NCI-H748 treated with DMSO at 0.1 percent for 48 hours (cell line): ENCODE results near the gene MTR.

ENCODE experiments used
- DNase-seq: peaks from one replicate; lab custom pipeline; 2025; lab: John Stamatoyannopoulos, UW

Gene MTR

DNA sequence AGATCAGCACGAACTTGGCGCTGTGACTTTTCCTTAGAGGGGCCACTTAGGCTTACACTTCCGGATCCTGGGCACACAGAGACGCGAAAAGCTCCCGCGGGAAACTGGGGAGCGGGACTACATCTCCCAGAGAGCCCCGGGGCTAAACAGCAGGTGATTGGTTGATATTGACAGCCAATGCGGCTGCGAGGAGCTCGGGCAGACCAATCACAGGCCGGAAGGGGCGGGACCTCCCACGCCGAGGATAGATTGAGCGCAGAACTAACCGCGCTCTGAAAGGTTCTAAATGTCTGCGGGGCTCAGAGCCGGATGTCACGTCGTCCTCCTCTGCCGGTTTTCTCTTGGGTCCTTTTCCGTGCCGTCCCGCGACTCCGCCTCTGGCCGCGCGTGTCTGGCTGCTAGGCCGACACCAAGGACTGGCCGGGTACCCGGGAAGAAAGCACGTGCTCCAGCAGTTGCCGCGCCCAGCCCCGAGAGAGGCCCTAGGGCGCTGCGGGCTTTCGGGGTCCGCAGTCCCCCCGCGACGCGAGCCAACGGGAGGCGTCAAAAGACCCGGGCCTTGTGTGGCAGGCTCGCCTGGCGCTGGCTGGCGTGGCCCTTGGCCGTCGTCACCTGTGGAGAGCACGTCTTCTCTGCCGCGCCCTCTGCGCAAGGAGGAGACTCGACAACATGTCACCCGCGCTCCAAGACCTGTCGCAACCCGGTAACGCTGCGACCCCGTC is at the start of gene MTR:
TSS of gene MTR (plus strand) at position 258 of the 722 bp plus-strand sequence. CDS start at position 670, 412 bp downstream.
- peak; percentile 92 for DNase-seq

DNA sequence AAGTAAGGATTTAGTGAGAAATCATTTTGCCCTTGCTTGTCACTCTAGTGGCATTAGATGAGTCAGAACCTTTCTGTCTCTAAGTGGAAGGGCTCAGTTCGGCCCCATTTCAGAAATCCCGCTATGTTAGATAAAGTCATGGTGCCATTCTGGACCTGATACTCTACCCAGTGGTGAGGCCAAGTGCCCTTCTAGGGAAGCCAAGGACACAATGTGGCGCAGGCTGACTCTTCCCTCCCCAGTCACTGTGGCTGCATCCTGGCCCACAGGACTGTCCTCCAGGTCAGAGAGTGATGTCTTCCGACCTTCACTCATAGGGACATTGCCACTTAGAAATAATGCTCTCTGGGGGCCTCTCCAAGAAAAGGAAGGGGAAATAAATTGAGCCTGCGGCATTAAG is 48.3 kb upstream of the MTR start:
- no peak for DNase-seq

DNA sequence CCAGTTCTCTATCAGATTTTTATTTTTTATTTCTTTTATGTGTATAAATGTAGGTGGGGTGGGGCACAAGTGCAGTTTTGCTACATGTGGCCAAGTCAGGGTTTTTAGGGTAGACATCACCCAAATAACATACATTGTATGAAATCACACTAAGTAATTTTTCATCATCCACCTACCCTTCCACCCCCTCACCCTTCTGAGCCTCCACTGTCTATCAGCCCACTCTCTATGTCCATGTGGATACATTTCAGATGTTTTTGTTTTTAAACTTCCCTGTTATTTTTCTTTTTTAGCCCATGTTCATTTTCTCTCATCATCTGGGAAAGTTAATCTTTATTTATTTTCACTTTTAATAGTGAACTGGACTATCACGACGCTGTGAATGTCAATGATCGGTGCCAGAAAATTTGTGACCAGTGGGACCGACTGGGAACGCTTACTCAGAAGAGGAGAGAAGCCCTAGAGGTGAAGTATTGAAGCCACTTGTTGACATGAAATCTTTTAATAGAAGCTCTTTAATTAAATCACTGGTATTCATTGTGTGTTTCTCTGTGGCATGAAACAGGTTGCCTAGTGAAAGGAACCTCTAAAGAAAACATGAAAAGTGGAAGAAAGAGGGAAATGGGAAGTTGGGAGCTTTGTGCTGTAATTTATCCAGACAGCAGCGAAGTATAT is 47.6 kb upstream of the MTR start:
- DNase-seq: no peak

DNA sequence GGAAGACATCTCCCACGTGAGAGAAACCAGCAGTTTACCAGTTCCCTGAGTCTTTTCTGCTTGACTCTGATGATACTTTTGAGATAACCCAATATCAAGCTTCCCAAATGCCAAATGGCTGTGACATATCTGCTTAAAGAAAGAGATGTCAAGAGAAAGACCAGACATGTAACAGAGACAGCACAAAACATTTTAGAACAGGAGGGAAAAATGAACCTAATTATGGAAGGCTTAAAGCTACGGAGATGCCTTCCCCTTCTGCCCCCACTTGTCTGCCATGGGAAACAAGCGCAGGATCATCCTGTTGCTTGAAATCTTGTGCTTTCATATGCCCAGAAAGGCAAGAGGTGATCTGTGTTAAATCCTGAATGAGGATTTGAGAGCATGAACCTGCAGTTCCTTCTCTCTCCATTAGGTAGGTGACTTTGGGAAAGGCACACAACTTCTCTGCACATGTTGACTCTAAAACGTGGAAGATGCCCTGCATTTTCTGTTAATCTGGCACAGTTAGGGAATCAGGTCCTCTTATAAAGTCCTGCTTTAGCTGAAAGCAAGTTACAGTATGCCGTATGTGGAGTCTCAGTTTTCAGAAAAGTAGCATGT is 46.7 kb upstream of the MTR start:
- DNase-seq: no peak

DNA sequence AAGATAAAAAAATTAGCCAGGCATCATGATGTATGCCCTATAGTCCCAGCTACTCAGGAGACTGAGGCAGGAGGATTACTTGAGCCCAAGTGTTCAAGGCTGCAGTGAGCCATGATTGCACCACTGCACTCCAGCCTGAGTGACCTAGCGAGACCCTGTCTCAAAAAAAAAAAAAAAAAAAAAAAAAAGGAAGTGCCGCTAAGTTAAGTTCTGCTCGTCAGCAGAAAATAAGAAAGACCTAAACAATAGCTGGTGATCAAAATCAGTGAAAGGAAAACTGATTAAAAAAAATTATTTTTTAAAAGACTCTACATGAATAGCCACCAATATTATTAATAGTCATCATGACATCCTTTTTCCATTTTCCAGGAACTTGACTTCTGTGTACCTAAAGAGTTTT is 44.2 kb upstream of the MTR start:
- no peak for DNase-seq

DNA sequence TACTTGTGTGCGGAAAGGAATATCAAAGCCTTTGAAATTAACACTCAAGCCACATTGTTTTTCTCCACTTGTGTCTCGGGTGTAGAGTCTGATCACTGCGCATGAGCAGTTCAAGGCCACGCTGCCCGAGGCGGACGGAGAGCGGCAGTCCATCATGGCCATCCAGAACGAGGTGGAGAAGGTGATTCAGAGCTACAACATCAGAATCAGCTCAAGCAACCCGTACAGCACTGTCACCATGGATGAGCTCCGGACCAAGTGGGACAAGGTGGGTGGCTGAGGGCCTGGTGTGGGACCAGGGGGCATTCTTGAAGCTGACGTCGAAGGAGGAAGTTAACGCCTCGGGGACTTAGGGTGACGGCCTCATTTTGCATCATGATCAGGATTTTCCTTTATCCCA is 43.7 kb upstream of the MTR start:
- DNase-seq: no peak

DNA sequence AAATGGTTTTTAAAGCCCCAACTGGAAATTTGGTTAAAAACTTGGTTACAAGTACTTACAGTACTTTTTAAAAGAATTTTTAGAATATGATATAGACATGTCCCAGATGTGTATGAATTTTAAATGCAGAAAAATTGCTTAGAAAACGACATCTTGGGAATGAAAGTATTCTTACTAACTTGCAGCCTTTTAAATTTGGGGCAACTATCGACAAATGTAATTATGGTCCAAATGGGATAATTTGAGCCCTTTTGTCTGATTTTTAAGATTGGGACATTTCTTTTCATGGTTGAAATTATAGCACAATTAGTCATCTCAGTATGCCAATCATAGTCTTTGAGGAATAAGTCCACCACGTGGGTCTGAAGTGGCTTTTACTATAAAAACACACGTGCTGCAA is 43.2 kb upstream of the MTR start:
- DNase-seq: no peak

DNA sequence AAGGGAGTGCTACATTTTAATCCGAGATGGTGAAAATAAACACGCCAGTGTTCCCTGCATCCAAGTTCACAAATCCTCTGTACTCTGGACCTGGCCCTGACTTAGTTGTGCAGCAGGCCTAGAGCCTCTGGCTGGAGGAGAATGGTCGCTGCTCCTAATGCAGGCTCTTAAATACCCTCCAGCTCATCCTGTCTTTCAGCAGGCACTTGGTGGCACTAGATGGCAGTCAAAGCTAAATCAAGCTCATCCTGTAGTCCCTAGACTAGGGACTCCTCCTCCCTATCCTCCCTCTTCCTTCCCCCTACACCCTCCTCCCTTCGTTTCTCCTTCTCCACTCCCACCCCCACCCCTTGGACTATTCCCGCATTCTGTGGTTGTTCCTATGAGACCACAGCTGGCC is 41.6 kb upstream of the MTR start:
- DNase-seq: no peak

DNA sequence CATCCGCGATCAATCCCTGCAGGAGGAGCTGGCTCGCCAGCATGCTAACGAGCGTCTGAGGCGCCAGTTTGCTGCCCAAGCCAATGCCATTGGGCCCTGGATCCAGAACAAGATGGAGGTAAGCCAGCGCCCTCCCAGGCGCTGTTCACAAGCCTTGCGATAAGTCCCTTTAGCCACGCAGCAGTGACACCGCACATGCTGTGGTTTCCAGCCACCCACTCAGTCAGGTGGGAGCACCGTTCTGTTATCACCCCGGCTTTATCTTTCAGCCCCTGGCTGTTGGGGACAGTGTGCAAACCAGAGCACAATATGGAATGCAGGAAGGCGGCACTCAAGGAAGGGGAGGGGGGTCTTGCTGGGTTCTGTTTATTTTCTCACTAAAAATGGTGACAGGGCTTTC is 41.1 kb upstream of the MTR start:
- DNase-seq: no peak

DNA sequence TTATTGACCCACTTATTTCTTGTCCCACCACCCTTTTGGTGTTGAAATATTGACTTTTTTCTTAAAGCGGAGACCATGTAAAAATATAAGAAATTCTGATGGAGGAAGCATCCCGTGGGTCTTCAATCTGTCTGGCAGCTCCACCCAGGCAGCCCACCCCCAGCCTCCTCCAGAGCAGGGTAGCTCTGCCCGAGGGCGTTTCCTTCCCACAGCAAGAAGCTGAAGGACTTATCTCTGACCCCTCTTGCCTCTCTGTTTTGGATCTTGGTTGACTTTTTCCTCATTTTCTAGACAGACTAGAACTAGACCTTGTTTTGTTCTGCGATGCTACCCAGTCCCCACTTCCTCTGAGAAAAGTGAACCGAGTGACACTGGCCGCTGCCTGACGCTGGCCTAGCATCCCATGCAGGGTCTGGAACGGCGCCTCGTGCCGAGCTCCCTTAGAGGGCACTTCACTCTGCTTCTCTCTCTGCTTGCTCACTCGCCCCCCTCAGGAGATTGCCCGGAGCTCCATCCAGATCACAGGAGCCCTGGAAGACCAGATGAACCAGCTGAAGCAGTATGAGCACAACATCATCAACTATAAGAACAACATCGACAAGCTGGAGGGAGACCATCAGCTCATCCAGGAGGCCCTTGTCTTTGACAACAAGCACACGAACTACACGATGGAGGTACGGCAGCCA is 40.4 kb upstream of the MTR start:
- DNase-seq: no peak

DNA sequence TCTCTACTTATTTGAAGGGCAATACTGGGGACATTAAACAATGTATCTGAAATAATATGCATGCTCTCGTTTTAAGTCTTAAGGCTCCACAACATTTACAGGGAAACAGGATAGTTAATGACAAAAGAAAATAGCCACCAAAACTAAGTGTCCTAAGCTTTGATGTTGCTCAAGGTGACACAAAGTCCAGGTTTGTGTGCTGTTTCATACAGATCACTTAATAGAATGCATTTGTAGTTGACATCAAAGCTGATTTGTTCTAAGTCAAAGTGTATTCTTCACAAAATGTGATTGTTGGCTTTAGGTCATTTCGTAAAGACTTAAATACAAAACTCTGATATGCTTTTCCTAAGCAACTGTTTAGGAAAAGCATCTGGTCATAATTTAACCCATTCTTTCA is 37.5 kb upstream of the MTR start:
- no peak for DNase-seq

DNA sequence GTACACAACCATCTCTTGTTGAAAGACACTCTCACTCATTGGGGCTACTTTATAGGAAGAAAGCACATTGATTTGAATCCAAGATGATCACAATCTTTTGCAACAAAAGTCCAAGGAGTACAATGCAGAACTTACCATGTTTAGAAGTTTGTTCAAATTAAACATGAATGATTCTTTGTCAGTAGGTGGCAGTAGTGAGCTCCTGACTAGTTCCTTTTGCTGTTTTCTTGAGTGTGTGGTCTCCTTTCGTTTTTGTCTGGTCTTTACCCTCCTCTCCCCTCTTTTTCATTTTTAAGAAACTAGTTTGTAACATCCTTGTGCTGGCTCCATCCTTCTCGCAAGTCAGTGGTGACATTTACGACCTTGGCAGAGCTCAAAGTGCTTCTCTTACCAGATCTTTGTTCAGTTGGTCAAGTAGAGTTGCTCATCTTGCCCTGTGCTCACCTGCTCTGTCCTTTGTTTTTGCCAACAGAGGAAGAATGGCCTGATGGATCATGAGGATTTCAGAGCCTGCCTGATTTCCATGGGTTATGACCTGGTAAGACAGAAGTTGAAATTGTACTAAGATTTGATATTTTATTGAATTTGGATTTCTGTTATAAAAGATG is 35.7 kb upstream of the MTR start:
- DNase-seq: no peak

DNA sequence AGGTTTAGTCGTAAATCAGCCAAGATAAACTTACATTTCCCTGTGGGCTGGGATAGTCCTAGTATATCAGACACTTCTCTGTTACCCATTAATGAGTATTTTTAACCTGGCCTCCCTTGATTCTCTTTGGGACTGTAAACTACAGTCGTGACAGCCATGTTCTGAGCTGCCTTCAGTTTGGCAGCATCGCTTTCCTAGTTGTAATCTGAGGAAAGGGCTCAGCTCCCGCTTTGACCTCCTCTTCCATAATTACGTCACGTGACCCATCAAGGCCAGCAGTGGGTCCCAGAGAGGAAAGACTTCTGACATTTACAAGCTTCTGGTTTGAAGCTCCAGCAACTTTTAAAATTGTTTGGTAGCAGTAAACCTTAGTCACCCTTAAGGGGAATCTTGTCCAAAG is 34.6 kb upstream of the MTR start:
- no peak for DNase-seq

DNA sequence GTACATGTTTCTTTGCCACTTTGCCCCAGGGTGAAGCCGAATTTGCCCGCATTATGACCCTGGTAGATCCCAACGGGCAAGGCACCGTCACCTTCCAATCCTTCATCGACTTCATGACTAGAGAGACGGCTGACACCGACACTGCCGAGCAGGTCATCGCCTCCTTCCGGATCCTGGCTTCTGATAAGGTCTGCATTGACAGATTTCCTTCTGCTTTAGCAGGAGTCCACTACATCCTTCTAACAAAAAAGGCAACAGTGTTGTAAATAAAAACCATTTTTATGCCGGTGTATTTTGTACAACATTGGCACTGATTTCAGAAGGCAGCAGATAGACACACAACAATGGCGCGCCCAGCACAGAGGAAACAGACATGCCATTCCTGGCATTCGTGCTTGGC is 34.1 kb upstream of the MTR start:
- no peak for DNase-seq

DNA sequence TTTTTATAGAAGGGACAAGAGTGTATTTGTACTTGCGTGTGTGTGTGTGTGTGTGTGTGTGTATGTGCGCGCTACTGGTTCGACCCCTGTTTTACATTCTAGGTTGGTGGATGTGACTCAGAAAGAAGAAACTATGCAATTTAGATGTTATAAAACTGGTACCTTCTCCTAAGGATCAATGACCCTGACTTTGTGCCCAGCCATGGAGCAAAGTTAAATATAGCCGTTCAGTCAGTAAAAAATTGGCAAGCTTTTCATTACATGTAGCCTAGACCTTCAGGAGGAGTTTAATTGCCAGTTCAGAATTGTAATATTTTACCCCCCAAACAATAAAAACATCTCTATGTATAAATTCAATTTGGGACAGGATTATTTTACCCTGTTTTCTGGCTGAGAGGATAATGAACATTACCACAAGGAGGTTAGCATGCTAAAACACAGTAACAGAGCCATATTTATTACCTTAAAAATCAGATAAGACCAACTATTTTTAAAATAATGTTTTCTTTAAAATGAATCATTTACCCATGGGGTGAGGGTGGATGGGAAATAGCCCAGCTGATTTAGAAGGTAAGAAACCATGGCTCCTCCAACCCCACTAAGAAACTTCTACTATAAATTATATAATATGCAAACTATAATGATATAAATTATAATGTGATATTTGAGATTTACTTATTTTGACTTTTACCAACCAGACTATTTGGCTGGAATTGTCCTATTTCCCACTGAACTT is 33.5 kb upstream of the MTR start:
- no peak for DNase-seq

DNA sequence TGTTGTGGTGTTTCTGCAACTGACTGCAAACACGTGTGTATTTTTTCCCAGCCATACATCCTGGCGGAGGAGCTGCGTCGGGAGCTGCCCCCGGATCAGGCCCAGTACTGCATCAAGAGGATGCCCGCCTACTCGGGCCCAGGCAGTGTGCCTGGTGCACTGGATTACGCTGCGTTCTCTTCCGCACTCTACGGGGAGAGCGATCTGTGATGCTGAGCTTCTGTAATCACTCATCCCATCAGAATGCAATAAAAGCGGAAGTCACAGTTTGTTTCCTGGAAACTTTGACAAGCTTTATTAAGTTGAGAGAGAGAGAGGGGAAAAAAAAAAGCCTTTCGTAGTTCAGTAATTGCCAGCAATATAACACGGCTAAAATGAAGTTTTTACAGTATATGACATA is 32.7 kb upstream of the MTR start:
- no peak for DNase-seq

DNA sequence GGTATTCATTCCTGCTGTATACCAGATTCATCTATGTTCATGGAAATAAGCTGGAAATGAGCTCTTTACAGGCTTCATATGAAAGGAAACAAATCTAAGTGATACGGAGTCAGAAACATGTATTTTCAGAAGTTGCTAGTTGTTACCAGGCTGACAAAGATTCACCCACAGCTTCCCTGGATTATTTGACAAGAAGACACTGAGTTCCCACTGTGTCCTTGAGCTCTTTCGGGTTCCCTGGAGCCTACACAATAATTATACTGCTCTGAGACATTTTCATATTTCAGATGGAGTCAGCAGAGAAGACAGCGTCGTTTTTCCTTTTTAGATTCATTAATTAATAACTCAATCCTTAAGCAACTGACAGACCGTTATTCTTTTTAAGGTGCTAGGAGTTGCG is 29.3 kb upstream of the MTR start:
- DNase-seq: no peak

DNA sequence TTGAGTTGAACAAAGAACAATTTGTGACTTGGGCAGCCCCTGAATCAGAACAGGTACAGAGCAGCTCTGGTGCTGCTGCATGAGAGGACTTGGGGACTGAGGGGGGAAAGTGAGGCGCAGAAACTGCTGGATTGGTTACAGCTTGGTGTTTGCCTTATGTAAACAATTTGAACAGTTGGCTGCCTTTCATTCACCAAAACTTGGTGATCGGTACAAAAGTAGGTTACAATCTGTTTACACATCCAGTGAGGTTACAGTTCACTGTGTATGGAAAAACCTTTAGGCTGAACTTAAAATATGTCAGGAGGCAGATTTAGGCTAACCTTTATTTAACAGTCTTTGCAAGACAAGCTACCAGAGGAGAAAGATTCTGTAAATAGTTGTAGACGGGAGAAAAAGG is 28.6 kb upstream of the MTR start:
- DNase-seq: no peak

DNA sequence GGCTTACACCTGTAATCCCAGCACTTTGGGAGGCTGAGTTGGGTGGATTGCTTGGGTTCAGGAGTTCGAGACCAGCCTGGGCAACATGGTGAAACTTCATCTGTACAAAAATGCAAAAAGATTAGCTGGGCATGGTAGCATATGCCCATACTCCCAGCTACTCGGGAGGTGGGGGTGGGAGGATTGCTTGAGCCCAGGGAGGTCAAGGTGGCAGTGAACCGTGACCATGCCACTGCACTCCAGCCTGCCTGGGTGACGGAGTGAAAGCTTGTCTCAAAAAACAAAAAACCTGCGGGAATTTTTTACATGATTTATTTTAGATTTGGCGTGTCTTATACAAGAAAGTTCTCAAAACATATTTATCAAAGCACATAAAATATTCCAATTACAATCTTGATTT is 27.8 kb upstream of the MTR start:
- DNase-seq: no peak

DNA sequence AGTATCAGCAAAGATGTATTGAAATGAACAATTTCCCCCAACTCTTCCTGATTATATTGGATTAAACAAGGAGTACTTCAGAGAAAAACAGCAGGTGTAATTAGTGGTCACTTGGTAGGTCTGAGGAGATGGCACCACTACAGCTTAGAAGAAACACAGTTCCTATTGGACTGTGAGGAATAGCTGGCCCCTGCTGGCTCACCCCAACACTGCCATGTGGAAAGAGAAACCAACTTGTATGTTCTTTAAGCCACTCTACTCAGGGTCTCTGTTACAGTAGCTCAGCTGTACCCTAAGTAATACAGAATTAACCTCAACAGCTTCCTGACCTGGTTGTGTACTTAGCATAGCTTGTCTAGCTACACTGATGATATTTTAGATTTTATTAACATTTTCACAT is 26.5 kb upstream of the MTR start:
- no peak for DNase-seq

DNA sequence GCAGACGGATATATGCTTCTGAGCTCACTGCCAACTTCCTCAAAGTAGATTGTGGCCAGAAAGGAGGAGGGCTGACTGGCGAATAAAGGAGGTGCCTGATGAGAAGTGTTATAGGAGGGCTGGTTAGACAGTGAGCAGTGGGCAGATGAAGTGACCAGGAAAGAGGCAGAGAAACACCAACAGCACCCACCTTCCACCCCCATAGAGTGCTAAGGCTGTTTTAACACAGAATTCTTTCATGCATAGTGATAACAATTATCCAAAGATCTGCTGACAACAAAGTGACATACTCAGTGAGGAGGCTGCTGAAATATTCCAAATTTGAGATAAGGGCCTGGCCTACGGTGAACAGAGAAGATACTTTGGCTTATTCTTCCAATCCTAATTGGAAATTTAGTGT is 21.2 kb upstream of the MTR start:
- DNase-seq: no peak

DNA sequence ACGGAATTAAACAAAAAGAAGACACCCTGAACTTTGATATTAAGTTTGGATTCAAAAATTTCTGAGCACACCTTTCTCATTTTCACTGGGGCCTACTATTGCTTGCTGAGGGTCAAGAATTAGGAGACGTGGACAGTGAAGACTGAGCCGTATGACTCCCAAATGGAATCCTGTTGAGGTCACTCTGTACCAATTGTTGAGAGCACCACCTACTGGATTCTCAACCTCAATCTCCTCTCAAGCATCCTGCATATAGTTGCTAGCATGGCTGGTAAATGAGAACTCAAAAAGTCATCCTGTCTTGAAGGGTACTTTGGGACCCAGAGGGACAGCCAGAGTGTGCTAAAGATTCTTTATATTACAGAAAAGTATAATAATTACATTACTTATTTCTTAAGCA is 20.2 kb upstream of the MTR start:
- no peak for DNase-seq
